PC-9 (cell line): Measurements from ENCODE around the gene KLHL40. TPM values are rescaled to one million over a fixed set of nuclear protein-coding genes. Genes with fewer than 3 reads are reported as not detected.

ENCODE experiments used
- BruUV-seq: library from RNA; stranded (reverse); fragments of 400-500 nt; replicated peaks from 2 replicates; lab custom pipeline; 2021; lab: Mats Ljungman, UMichigan
- CTCF ChIA-PET: fragments of 300-600 bp; sonication (Branson Sonifier 250); formaldehyde crosslinking; loops from one replicate; lab custom pipeline; 2022; ENCODE audit warnings: antibody characterized with exemption; lab: Charles Lee
- POLR2A ChIA-PET: fragments of 300-600 bp; sonication (Branson Sonifier 250); formaldehyde crosslinking; loops from one replicate; lab custom pipeline; 2022; ENCODE audit warnings: antibody characterized with exemption; ENCODE audit not compliant: unreplicated experiment; lab: Charles Lee
- DNase-seq, 2 experiments: peaks; one replicate each; pipeline versions ENCODE4 v3.0.0 to v3.0.0-alpha.2; 2015 to 2022; ENCODE audit warnings: mixed read lengths in 1 of 2
- H2AFZ ChIP-seq: fragments of 200-600 bp; sonication (generic); 2 replicates; pipeline ENCODE4 v1.8.1; 2017; ENCODE audit warnings: antibody characterized with exemption
- H3F3A ChIP-seq: fragments of 200-600 bp; sonication (generic); 2 replicates; pipeline ENCODE4 v1.8.1; 2017; ENCODE audit warnings: antibody characterized with exemption, mild to moderate bottlenecking, low read depth; ENCODE audit not compliant: insufficient read depth
- H3K27ac ChIP-seq: fragments of 200-600 bp; sonication (generic); 2 replicates; pipeline ENCODE4 v1.6.1; 2016; ENCODE audit warnings: mixed run types
- H3K27me3 ChIP-seq: fragments of 200-600 bp; sonication (generic); 2 replicates; pipeline ENCODE4 v1.6.1; 2016; ENCODE audit warnings: low read depth, mixed run types; ENCODE audit not compliant: insufficient read depth
- H3K36me3 ChIP-seq: fragments of 200-600 bp; sonication (generic); 2 replicates; pipeline ENCODE4 v1.6.1; 2016; ENCODE audit warnings: low read depth, mixed run types
- H3K4me1 ChIP-seq: fragments of 200-600 bp; sonication (generic); replicated peaks from 2 replicates; pipeline ENCODE4 v1.6.1; 2016; ENCODE audit warnings: mixed run types; ENCODE audit not compliant: insufficient read depth
- H3K4me2 ChIP-seq: fragments of 200-600 bp; sonication (generic); 2 replicates; pipeline ENCODE4 v1.6.1; 2017; ENCODE audit warnings: mixed run types
- H3K4me3 ChIP-seq: fragments of 200-600 bp; sonication (generic); 2 replicates; pipeline ENCODE4 v1.6.1; 2016; ENCODE audit warnings: mixed run types
- H3K79me2 ChIP-seq: fragments of 200-600 bp; sonication (generic); 2 replicates; pipeline ENCODE4 v1.6.1; 2017; ENCODE audit warnings: low read depth, mixed run types
- H3K9me2 ChIP-seq: fragments of 200-600 bp; sonication (generic); 2 replicates; pipeline ENCODE4 v1.8.1; 2017; ENCODE audit warnings: mild to moderate bottlenecking; ENCODE audit not compliant: insufficient read depth
- H3K9me3 ChIP-seq: fragments of 200-600 bp; sonication (generic); 2 replicates; pipeline ENCODE4 v1.8.1; 2016; ENCODE audit warnings: low read depth; ENCODE audit not compliant: insufficient read depth
- H4K20me1 ChIP-seq: fragments of 200-600 bp; sonication (generic); 2 replicates; pipeline ENCODE4 v1.8.1; 2017; ENCODE audit not compliant: insufficient read depth
- EZH2 ChIP-seq: fragments of 200-600 bp; sonication (generic); IDR thresholded peaks from 2 replicates; pipeline ENCODE4 v1.8.0; 2017; ENCODE audit warnings: antibody characterized with exemption, low read depth
- intact Hi-C: fragments of 100-400 bp; cut with micrococcal nuclease; formaldehyde crosslinking; loops from one replicate; pipeline ENCODE4 v1.10.0; 2022; ENCODE audit not compliant: unreplicated experiment
- total RNA-seq: library from RNA; stranded (reverse); gene quantifications from 2 replicates; pipeline ENCODE4 v1.2.3, GENCODE V29; 2021
- TF ChIP-seq, protein P1 (sequence below): fragments of 200-600 bp; sonication (generic); conservative IDR thresholded peaks from 2 replicates; pipeline ENCODE4 v1.6.1; 2017; ENCODE audit warnings: mixed run types, antibody characterized with exemption, mild to moderate bottlenecking, moderate library complexity

The KLHL40 gene
- total RNA-seq, 1 experiment from 2014 or later = not detected

DNA sequence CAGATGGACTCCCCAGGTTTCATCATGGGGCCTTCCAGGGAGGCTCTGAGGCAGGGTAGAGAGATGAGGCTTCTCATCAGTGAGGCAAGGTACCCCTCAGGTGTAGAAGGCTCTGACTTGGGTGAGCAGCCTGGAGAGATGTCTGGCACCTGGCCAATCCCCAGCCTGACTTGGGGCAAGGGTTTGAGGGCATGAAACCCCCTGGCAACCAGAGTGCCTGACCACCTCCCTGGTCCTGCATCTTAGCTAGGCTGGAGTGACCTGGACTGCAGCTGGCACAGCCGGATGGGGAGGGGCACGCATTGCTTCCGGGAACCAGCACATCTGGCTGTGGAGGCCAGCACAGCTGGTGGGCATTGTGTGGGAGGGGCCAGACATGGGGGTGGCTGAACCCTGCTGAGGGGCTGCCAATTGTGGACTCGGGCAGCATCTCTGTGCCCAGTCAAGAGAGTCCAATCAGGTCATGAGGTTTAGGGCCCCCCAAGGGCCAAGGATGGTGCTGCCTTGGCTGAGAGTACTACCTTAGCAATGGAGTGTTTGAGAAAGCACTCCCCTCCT lies 29.9 kb upstream of the KLHL40 start:
- no peaks in the 10 kb centered on the region for H3K79me2 ChIP-seq
- no peaks in the 10 kb centered on the region for H3K9me2 ChIP-seq
- H3K4me3 ChIP-seq = peak overlapping the region; percentile 60; the same call in 1 of the 2 replicates
- H4K20me1 ChIP-seq = no peaks in the 10 kb centered on the region
- DNase-seq = no peak
- no peaks in the 10 kb centered on the region for H3K9me3 ChIP-seq
- TF ChIP-seq, protein P1, sequence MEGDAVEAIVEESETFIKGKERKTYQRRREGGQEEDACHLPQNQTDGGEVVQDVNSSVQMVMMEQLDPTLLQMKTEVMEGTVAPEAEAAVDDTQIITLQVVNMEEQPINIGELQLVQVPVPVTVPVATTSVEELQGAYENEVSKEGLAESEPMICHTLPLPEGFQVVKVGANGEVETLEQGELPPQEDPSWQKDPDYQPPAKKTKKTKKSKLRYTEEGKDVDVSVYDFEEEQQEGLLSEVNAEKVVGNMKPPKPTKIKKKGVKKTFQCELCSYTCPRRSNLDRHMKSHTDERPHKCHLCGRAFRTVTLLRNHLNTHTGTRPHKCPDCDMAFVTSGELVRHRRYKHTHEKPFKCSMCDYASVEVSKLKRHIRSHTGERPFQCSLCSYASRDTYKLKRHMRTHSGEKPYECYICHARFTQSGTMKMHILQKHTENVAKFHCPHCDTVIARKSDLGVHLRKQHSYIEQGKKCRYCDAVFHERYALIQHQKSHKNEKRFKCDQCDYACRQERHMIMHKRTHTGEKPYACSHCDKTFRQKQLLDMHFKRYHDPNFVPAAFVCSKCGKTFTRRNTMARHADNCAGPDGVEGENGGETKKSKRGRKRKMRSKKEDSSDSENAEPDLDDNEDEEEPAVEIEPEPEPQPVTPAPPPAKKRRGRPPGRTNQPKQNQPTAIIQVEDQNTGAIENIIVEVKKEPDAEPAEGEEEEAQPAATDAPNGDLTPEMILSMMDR = no peak
- TF ChIP-seq EZH2 = no peak
- H3K36me3 ChIP-seq = no peaks in the 10 kb centered on the region
- H3K4me1 ChIP-seq = peaks cover 33% of the 10 kb centered on the region
- ChIA-PET CTCF (interaction anchor here (0.6 kb wide), 1 partner anchor 89 kb away, joined by 15 read pairs; no protein-coding TSS in a partner anchor), POLR2A (no interaction called here)
- H3K27ac ChIP-seq = no peak overlapping the region
- intact Hi-C loops = no loop called here
- peak overlapping the region; percentile 75 for H3K4me2 ChIP-seq
- no peak overlapping the region for H2AFZ ChIP-seq
- TSS peak; percentile 7 for BruUV-seq
- H3F3A ChIP-seq = peaks cover 18% of the 10 kb centered on the region; the same call in 1 of the 2 replicates
- H3K27me3 ChIP-seq = no peaks in the 10 kb centered on the region

DNA sequence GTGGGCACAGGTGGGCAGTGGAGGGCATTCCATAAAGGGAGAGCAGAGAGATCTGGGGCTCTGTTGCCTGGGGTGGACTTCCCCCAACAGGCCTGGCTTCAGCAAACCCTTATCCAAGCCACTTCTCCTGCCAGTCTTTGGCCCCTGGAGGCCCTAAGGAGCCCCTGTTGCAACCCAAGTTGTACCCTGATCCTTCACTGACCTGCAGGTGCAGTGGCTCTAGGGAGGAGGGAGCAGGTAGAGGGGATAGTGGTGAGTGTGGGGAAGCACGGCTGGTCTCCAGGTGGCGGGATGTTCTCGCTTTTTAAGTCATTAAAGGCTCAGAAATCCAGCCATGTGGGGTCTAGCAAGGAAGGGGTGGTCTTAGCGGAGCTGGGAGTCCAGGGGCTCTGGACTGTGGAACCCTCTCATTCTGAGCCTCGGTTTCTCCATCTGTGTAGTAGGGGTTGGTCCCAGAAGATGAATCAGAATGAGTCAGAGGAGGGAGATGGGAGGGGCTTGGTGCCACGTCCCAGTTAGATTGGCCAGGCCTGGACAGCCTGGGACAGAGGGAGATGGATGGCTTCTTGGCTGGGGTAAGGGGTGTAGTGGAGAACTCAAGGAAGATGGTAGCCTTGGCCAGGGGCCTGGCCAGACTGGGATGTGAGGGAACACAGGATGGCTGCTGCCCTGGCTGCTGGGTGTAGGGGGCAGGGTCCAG lies 29.2 kb upstream of the KLHL40 start:
- CTCF ChIA-PET = no interaction called here
- no peak overlapping the region for H3K4me2 ChIP-seq
- no peaks in the 10 kb centered on the region for H3K36me3 ChIP-seq
- no peaks in the 10 kb centered on the region for H3K9me2 ChIP-seq
- peaks cover 26% of the 10 kb centered on the region for H3K4me1 ChIP-seq
- no peaks in the 10 kb centered on the region for H3K27me3 ChIP-seq
- POLR2A ChIA-PET = no interaction called here
- no peak overlapping the region for H3K27ac ChIP-seq
- H2AFZ ChIP-seq = no peak overlapping the region
- no peak overlapping the region for H3K4me3 ChIP-seq
- intact Hi-C loops = no loop called here
- no peak for DNase-seq
- H4K20me1 ChIP-seq = no peaks in the 10 kb centered on the region
- no peaks in the 10 kb centered on the region for H3K79me2 ChIP-seq
- H3K9me3 ChIP-seq = no peaks in the 10 kb centered on the region
- TF ChIP-seq, protein P1 = no peak
- no peak for TF ChIP-seq EZH2
- BruUV-seq = no TSS peak
- H3F3A ChIP-seq = peaks cover 18% of the 10 kb centered on the region; the same call in 1 of the 2 replicates

DNA sequence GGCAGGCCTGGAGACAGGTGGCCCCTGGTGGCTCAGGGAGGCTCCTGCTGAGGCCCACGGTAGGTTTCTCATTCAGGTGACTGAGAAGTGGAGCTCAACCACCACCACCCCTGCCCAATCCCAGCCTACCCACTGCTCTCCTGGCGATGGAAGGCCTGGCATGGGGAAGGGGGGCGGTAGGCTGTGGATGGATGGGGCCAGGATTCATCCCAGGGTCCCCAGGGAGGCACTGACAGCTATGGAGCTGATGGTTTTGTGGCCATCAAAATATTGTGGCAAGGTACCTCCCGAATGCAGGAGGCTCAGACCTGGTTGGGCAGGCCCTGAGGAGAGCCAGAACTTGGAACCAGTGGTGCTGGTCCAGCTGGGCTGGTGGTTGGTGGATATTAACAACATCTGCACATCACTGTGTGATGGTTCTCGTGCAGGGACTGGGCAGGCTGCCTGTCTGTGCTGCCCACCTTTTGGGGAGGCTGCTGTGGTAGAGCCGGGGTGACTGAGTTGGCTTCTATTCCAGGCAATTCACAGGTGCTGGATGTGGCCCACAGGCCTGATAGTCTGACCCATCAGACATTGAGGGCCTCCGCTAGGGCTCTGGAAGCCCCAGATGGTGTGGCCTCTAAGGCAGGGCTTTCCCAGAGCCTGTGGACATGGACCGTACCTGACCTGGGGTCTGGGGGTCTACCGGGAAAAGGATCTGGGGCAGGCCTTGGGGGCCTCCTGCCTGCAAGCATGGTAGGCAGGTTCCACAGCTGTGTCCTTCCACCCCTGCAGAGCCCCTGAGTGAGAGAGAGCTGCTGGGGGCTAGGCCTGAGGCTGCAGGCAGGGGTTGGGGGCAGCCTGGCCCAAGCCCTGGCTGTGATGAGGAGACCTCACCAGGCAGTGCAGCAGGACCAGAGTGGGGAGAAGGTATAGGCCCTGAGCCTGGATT lies 28.4 kb upstream of the KLHL40 start:
- Histone ChIP-seq H3K4me3 (no peak overlapping the region), H3K27me3 (no peaks in the 10 kb centered on the region), H3K36me3 (no peaks in the 10 kb centered on the region), H3K4me2 (no peak overlapping the region), H2AFZ (no peak overlapping the region), H3K9me3 (no peaks in the 10 kb centered on the region), H3K9me2 (no peaks in the 10 kb centered on the region), H3K27ac (no peak overlapping the region), H3K79me2 (no peaks in the 10 kb centered on the region), H3K4me1 (peaks cover 18% of the 10 kb centered on the region), H4K20me1 (no peaks in the 10 kb centered on the region), H3F3A (peaks cover 12% of the 10 kb centered on the region; the same call in 1 of the 2 replicates)
- ChIA-PET POLR2A (no interaction called here), CTCF (no interaction called here)
- no TSS peak for BruUV-seq
- intact Hi-C loops = no loop called here
- TF ChIP-seq, protein P1 = no peak
- TF ChIP-seq EZH2 = no peak
- DNase-seq = no peak
